ENCODE results near the gene EIF4A3.

EIF4A3 gene

GRCh38 chr17:80122026-80122575 lies 24.8 kb downstream of the EIF4A3 start:
- Histone ChIP-seq H3K27ac (ENCODE audit: low read depth, low read length) (no peak overlapping the region), H3K36me3 (ENCODE audit: insufficient read depth, low read length) (no peaks in the 10 kb centered on the region), H3K4me3 (ENCODE audit: low read depth, low read length) (no peak overlapping the region), H3K79me2 (ENCODE audit: control insufficient read depth, insufficient read depth, low read length, unreplicated experiment) (no peaks in the 10 kb centered on the region), H2AFZ (ENCODE audit: low read length, unreplicated experiment) (no peak overlapping the region), H3K4me1 (ENCODE audit: control insufficient read depth, insufficient read depth, low read length, unreplicated experiment) (peaks cover 13% of the 10 kb centered on the region), H3K27me3 (ENCODE audit: insufficient read depth, low read length) (no peaks in the 10 kb centered on the region)

GRCh38 chr17:80119839-80120238 lies 27.1 kb downstream of the EIF4A3 start:
- Histone ChIP-seq H3K27ac (ENCODE audit: low read depth, low read length) (no peak overlapping the region), H3K79me2 (ENCODE audit: control insufficient read depth, insufficient read depth, low read length, unreplicated experiment) (no peaks in the 10 kb centered on the region), H2AFZ (ENCODE audit: low read length, unreplicated experiment) (no peak overlapping the region), H3K4me1 (ENCODE audit: control insufficient read depth, insufficient read depth, low read length, unreplicated experiment) (no peaks in the 10 kb centered on the region), H3K36me3 (ENCODE audit: insufficient read depth, low read length) (no peaks in the 10 kb centered on the region), H3K4me3 (ENCODE audit: low read depth, low read length) (no peak overlapping the region), H3K27me3 (ENCODE audit: insufficient read depth, low read length) (no peaks in the 10 kb centered on the region)

GRCh38 chr17:80119271-80119791 lies 27.6 kb downstream of the EIF4A3 start:
- Histone ChIP-seq H3K4me1 (ENCODE audit: control insufficient read depth, insufficient read depth, low read length, unreplicated experiment) (no peaks in the 10 kb centered on the region), H3K36me3 (ENCODE audit: insufficient read depth, low read length) (no peaks in the 10 kb centered on the region), H2AFZ (ENCODE audit: low read length, unreplicated experiment) (no peak overlapping the region), H3K79me2 (ENCODE audit: control insufficient read depth, insufficient read depth, low read length, unreplicated experiment) (no peaks in the 10 kb centered on the region), H3K27me3 (ENCODE audit: insufficient read depth, low read length) (no peaks in the 10 kb centered on the region), H3K4me3 (ENCODE audit: low read depth, low read length) (no peak overlapping the region), H3K27ac (ENCODE audit: low read depth, low read length) (no peak overlapping the region)

GRCh38 chr17:80118601-80119270 lies 28.2 kb downstream of the EIF4A3 start:
- no peak overlapping the region for H3K4me3 ChIP-seq (ENCODE audit: low read depth, low read length)
- no peaks in the 10 kb centered on the region for H3K79me2 ChIP-seq (ENCODE audit: control insufficient read depth, insufficient read depth, low read length, unreplicated experiment)
- H3K27ac ChIP-seq (ENCODE audit: low read depth, low read length), result no peak overlapping the region
- H3K4me1 ChIP-seq (ENCODE audit: control insufficient read depth, insufficient read depth, low read length, unreplicated experiment), result no peaks in the 10 kb centered on the region
- no peaks in the 10 kb centered on the region for H3K27me3 ChIP-seq (ENCODE audit: insufficient read depth, low read length)
- H3K36me3 ChIP-seq (ENCODE audit: insufficient read depth, low read length), result no peaks in the 10 kb centered on the region
- H2AFZ ChIP-seq (ENCODE audit: low read length, unreplicated experiment), result no peak overlapping the region

GRCh38 chr17:80117491-80118401 lies 29.2 kb downstream of the EIF4A3 start:
- Histone ChIP-seq H2AFZ (ENCODE audit: low read length, unreplicated experiment) (no peak overlapping the region), H3K27me3 (ENCODE audit: insufficient read depth, low read length) (no peaks in the 10 kb centered on the region), H3K4me1 (ENCODE audit: control insufficient read depth, insufficient read depth, low read length, unreplicated experiment) (no peaks in the 10 kb centered on the region), H3K36me3 (ENCODE audit: insufficient read depth, low read length) (no peaks in the 10 kb centered on the region), H3K4me3 (ENCODE audit: low read depth, low read length) (no peak overlapping the region), H3K79me2 (ENCODE audit: control insufficient read depth, insufficient read depth, low read length, unreplicated experiment) (no peaks in the 10 kb centered on the region), H3K27ac (ENCODE audit: low read depth, low read length) (no peak overlapping the region)

GRCh38 chr17:80116921-80117380 lies 30.0 kb downstream of the EIF4A3 start:
- H3K36me3 ChIP-seq (ENCODE audit: insufficient read depth, low read length), result no peaks in the 10 kb centered on the region
- H2AFZ ChIP-seq (ENCODE audit: low read length, unreplicated experiment), result no peak overlapping the region

GRCh38 chr17:80116276-80116920 lies 30.5 kb downstream of the EIF4A3 start:
- no peak overlapping the region for H3K4me3 ChIP-seq (ENCODE audit: low read depth, low read length)
- H3K79me2 ChIP-seq (ENCODE audit: control insufficient read depth, insufficient read depth, low read length, unreplicated experiment), result no peaks in the 10 kb centered on the region
- H3K36me3 ChIP-seq (ENCODE audit: insufficient read depth, low read length), result no peaks in the 10 kb centered on the region
- H2AFZ ChIP-seq (ENCODE audit: low read length, unreplicated experiment), result no peak overlapping the region
- H3K27me3 ChIP-seq (ENCODE audit: insufficient read depth, low read length), result no peaks in the 10 kb centered on the region
- H3K4me1 ChIP-seq (ENCODE audit: control insufficient read depth, insufficient read depth, low read length, unreplicated experiment), result no peaks in the 10 kb centered on the region
- no peak overlapping the region for H3K27ac ChIP-seq (ENCODE audit: low read depth, low read length)

More at GRCh38 chr17:80116921-80117380, 30.0 kb downstream of the EIF4A3 start:
- Histone ChIP-seq H3K27ac (ENCODE audit: low read depth, low read length) (no peak overlapping the region), H3K4me3 (ENCODE audit: low read depth, low read length) (no peak overlapping the region), H3K4me1 (ENCODE audit: control insufficient read depth, insufficient read depth, low read length, unreplicated experiment) (no peaks in the 10 kb centered on the region), H3K27me3 (ENCODE audit: insufficient read depth, low read length) (no peaks in the 10 kb centered on the region), H3K79me2 (ENCODE audit: control insufficient read depth, insufficient read depth, low read length, unreplicated experiment) (no peaks in the 10 kb centered on the region)

- H3K27me3 ChIP-seq (ENCODE audit: insufficient read depth, low read length), result no peaks in the 10 kb centered on the region
- H2AFZ ChIP-seq (ENCODE audit: low read length, unreplicated experiment), result no peak overlapping the region
- no peak overlapping the region for H3K4me3 ChIP-seq (ENCODE audit: low read depth, low read length)
- no peak overlapping the region for H3K27ac ChIP-seq (ENCODE audit: low read depth, low read length)
- no peaks in the 10 kb centered on the region for H3K4me1 ChIP-seq (ENCODE audit: control insufficient read depth, insufficient read depth, low read length, unreplicated experiment)
- H3K36me3 ChIP-seq (ENCODE audit: insufficient read depth, low read length), result no peaks in the 10 kb centered on the region
- H3K79me2 ChIP-seq (ENCODE audit: control insufficient read depth, insufficient read depth, low read length, unreplicated experiment), result no peaks in the 10 kb centered on the region
Observed at GRCh38 chr17:80115159-80115558, 31.8 kb downstream of the EIF4A3 start.

GRCh38 chr17:80114758-80115157 lies 32.2 kb downstream of the EIF4A3 start:
- Histone ChIP-seq H2AFZ (ENCODE audit: low read length, unreplicated experiment) (no peak overlapping the region), H3K79me2 (ENCODE audit: control insufficient read depth, insufficient read depth, low read length, unreplicated experiment) (no peaks in the 10 kb centered on the region), H3K4me1 (ENCODE audit: control insufficient read depth, insufficient read depth, low read length, unreplicated experiment) (no peaks in the 10 kb centered on the region), H3K36me3 (ENCODE audit: insufficient read depth, low read length) (no peaks in the 10 kb centered on the region), H3K27ac (ENCODE audit: low read depth, low read length) (no peak overlapping the region), H3K27me3 (ENCODE audit: insufficient read depth, low read length) (no peaks in the 10 kb centered on the region), H3K4me3 (ENCODE audit: low read depth, low read length) (no peak overlapping the region)

- Histone ChIP-seq H3K4me1 (ENCODE audit: control insufficient read depth, insufficient read depth, low read length, unreplicated experiment) (no peaks in the 10 kb centered on the region), H3K79me2 (ENCODE audit: control insufficient read depth, insufficient read depth, low read length, unreplicated experiment) (no peaks in the 10 kb centered on the region), H3K27me3 (ENCODE audit: insufficient read depth, low read length) (no peaks in the 10 kb centered on the region), H2AFZ (ENCODE audit: low read length, unreplicated experiment) (no peak overlapping the region), H3K36me3 (ENCODE audit: insufficient read depth, low read length) (no peaks in the 10 kb centered on the region), H3K27ac (ENCODE audit: low read depth, low read length) (no peak overlapping the region), H3K4me3 (ENCODE audit: low read depth, low read length) (no peak overlapping the region)
Observed at GRCh38 chr17:80113033-80113484, 33.9 kb downstream of the EIF4A3 start.

All from ACC112 (cell line).